SIG-M5 treated with dmso at 0.1 percent for 504 hours (cell line): ENCODE data around the gene IL1RAPL1.

Experiments used
- DNase-seq: peaks from one replicate; lab custom pipeline; 2025; ENCODE audit not compliant: unreplicated experiment; lab: John Stamatoyannopoulos, UW

Gene IL1RAPL1

GRCh38 chrX:28960063-28960462 lies 372.8 kb downstream of the IL1RAPL1 start:
- DNase-seq = no peak

- no peak for DNase-seq
These were observed 379.1 kb downstream of the IL1RAPL1 start for GRCh38 chrX:28966331-28966730.

- DNase-seq = no peak
These were observed 381.9 kb downstream of the IL1RAPL1 start for GRCh38 chrX:28969126-28969525.

GRCh38 chrX:28979877-28980276 lies 392.6 kb downstream of the IL1RAPL1 start:
- no peak for DNase-seq

- no peak for DNase-seq
These were observed 394.7 kb downstream of the IL1RAPL1 start for GRCh38 chrX:28981952-28982351.

- DNase-seq = no peak
These were observed 401.0 kb downstream of the IL1RAPL1 start for GRCh38 chrX:28988246-28988645.

GRCh38 chrX:28997706-28998463 lies 410.6 kb downstream of the IL1RAPL1 start:
- no peak for DNase-seq

GRCh38 chrX:28998609-28999135 lies 411.4 kb downstream of the IL1RAPL1 start:
- DNase-seq = no peak

- no peak for DNase-seq
These were observed 425.6 kb downstream of the IL1RAPL1 start for GRCh38 chrX:29012867-29013266.

- no peak for DNase-seq
These were observed 436.0 kb downstream of the IL1RAPL1 start for GRCh38 chrX:29023207-29023606.

GRCh38 chrX:29024871-29025270 lies 437.6 kb downstream of the IL1RAPL1 start:
- DNase-seq = peak; percentile 10

GRCh38 chrX:29039501-29039900 lies 452.3 kb downstream of the IL1RAPL1 start:
- no peak for DNase-seq

GRCh38 chrX:29040160-29040559 lies 452.9 kb downstream of the IL1RAPL1 start:
- DNase-seq = no peak

GRCh38 chrX:29042341-29042740 lies 455.1 kb downstream of the IL1RAPL1 start:
- DNase-seq = no peak

GRCh38 chrX:29043746-29044145 lies 456.5 kb downstream of the IL1RAPL1 start:
- DNase-seq = no peak

- DNase-seq = no peak
These were observed 457.4 kb downstream of the IL1RAPL1 start for GRCh38 chrX:29044423-29045184.

- DNase-seq = no peak
These were observed 478.2 kb downstream of the IL1RAPL1 start for GRCh38 chrX:29065477-29065876.

GRCh38 chrX:29066516-29066915 lies 479.3 kb downstream of the IL1RAPL1 start:
- DNase-seq = no peak

GRCh38 chrX:29067351-29067750 lies 480.1 kb downstream of the IL1RAPL1 start:
- DNase-seq = no peak

- DNase-seq = no peak
These were observed 484.5 kb downstream of the IL1RAPL1 start for GRCh38 chrX:29071525-29072320.

GRCh38 chrX:29082558-29082957 lies 495.3 kb downstream of the IL1RAPL1 start:
- no peak for DNase-seq
